ENCODE results near the gene OSBPL5. TPM values are rescaled to one million over a fixed set of nuclear protein-coding genes. Genes with fewer than 3 reads are reported as not detected.
"Not testable (repeated sequence)": the region's sequence is repeated elsewhere in the genome, so short reads cannot be mapped to it uniquely, and the experiment has no call there.

OSBPL5 gene
- total RNA-seq, 2 donors from 2014 or later = 35.0 to 50.7 TPM

DNA sequence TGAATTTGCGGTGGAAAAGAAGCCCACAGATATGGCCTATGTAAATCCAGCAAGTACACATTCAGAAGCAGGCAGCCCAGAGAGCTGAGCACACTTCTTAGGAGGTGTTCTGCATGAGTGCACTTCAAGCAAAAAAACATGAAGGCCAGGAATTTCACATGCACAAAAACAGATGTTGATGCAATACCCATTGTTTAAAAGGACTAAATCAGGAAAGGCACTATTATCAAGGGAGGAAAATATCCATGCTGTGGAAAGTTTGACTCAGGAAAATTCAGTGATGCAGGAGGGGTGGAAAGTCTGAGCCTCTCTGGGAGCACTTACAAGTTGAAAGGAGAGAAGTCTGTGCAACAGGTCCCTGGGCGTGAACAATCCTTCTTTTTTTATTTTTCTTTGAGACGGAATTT is 92.1 kb downstream of the OSBPL5 start:
- Histone ChIP-seq H3K36me3 (no peaks in the 10 kb centered on the region), H3K4me3 (no peak overlapping the region), H3K4me1 (replicated peaks) (no peaks in the 10 kb centered on the region), H3K9me3 (no peaks in the 10 kb centered on the region), H3K27ac (no peak overlapping the region), H3K27me3 (replicated peaks; ENCODE audit: insufficient read depth) (no peaks in the 10 kb centered on the region)
- WGBS = 64% methylated on average over 3 of the region's 3 CpGs
- no peak for DNase-seq (ENCODE audit: low spot score)
- TF ChIP-seq POLR2A (IDR thresholded peaks at IDR 0.05) = no peak
- TF ChIP-seq POLR2AphosphoS5 (IDR thresholded peaks at IDR 0.05) = peak; percentile 25
- intact Hi-C loops (cut with DNase I) = no loop called here

DNA sequence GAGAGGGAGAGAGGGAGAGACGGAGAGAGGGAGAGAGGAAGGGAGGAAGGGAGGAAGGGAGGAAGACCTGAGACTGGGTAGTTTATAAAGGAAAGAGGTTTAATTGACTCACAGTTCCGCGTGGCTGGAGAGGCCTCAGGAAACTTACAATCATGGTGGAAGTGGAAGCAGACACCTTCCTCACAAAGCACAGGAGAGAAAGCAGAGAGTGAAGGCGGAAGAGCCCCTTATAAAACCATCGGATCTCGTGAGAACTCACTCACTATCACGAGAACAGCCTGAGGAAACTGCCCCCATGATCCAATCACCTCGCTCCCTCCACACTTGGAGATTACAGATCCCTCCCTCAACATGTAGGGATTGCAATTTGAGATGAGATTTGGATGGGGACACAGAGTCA is 95.7 kb downstream of the OSBPL5 start:
- no peak overlapping the region for H3K4me3 ChIP-seq
- DNase-seq (ENCODE audit: low spot score) = no peak
- no peaks in the 10 kb centered on the region for H3K27me3 ChIP-seq (replicated peaks; ENCODE audit: insufficient read depth)
- WGBS = 76% methylated on average over 7 of the region's 8 CpGs
- TF ChIP-seq POLR2A (IDR thresholded peaks at IDR 0.05) (no peak), POLR2AphosphoS5 (IDR thresholded peaks at IDR 0.05) (no peak)
- TF ChIP-seq, protein P1, sequence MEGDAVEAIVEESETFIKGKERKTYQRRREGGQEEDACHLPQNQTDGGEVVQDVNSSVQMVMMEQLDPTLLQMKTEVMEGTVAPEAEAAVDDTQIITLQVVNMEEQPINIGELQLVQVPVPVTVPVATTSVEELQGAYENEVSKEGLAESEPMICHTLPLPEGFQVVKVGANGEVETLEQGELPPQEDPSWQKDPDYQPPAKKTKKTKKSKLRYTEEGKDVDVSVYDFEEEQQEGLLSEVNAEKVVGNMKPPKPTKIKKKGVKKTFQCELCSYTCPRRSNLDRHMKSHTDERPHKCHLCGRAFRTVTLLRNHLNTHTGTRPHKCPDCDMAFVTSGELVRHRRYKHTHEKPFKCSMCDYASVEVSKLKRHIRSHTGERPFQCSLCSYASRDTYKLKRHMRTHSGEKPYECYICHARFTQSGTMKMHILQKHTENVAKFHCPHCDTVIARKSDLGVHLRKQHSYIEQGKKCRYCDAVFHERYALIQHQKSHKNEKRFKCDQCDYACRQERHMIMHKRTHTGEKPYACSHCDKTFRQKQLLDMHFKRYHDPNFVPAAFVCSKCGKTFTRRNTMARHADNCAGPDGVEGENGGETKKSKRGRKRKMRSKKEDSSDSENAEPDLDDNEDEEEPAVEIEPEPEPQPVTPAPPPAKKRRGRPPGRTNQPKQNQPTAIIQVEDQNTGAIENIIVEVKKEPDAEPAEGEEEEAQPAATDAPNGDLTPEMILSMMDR (IDR thresholded peaks at IDR 0.05) = no peak
- H3K4me1 ChIP-seq (replicated peaks) = no peaks in the 10 kb centered on the region
- H3K36me3 ChIP-seq = no peaks in the 10 kb centered on the region
- H3K27ac ChIP-seq = no peak overlapping the region
- intact Hi-C loops (cut with DNase I) = no loop called here
- H3K9me3 ChIP-seq = no peaks in the 10 kb centered on the region

DNA sequence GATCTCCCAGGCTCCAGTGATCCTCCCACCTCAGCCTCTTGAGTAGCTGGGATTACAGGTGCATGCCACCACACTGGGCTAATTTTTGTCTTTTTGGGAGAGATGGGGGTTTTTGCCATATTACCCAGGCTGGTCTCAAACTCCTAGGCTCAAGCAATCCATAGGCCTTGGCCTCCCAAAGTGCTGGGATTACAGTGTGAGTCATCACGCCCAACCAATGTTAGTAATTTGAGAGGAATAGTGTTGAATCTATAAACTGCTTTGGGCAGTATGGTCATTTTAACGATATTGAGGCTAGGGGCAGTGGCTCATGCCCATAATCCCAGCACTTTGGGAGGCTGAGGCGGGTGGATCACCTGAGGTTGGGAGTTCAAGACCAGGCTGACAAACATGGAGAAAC is 98.8 kb downstream of the OSBPL5 start:
- WGBS = 94% methylated on average over 3 of the region's 3 CpGs

DNA sequence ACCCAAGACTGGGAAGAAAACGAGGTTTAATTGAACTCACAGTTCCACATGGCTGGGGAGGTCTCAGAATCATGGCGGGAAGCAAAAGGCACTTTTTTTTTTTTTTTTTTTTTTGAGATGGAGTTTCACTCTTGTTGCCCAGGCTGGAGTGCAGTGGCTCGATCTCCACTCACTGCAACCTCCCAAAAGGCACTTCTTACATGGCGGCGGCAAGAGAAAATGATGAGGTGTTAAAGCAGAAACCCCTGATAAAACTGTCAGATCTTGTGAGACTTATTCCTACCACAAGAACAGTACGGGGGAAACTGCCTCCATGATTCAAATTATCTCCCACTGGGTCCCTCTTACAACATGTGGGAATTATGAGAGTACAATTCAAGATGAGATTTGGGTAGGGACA is 100.4 kb downstream of the OSBPL5 start:
- H3K4me1 ChIP-seq (replicated peaks); H3K4me3 ChIP-seq; intact Hi-C loops (cut with DNase I); H3K9me3 ChIP-seq; H3K36me3 ChIP-seq; H3K27me3 ChIP-seq (replicated peaks; ENCODE audit: insufficient read depth); H3K27ac ChIP-seq; DNase-seq (ENCODE audit: low spot score): not testable (repeated sequence)
- WGBS = 88% methylated on average over 6 of the region's 6 CpGs

More for the DNA sequence above, 98.8 kb downstream of the OSBPL5 start:
- DNase-seq (ENCODE audit: low spot score); H3K4me3 ChIP-seq; H3K36me3 ChIP-seq; H3K27me3 ChIP-seq (replicated peaks; ENCODE audit: insufficient read depth); H3K9me3 ChIP-seq; H3K27ac ChIP-seq; H3K4me1 ChIP-seq (replicated peaks); intact Hi-C loops (cut with DNase I): not testable (repeated sequence)

DNA sequence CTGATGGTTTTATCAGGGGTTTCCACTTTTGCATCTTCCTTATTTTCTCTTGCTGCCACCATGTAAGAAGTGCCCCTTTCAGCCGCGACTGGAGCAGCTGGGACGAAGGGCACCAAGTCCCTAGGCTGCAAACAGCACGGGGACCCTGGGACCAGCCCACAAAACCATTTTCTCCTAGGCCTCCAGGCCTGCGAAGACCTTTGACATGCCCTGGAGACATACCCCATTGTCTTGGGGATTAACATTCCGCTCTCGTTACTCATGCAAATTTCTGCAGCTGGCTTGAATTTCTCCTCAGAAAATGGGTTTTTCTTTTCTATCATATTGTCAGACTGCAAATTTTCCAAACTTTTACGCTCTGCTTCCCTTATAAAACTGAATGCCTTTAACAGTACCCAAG is 101.2 kb downstream of the OSBPL5 start:
- 74% methylated on average over 8 of the region's 8 CpGs for WGBS
- H3K27ac ChIP-seq; H3K9me3 ChIP-seq; H3K27me3 ChIP-seq (replicated peaks; ENCODE audit: insufficient read depth); DNase-seq (ENCODE audit: low spot score); H3K4me3 ChIP-seq; H3K36me3 ChIP-seq; intact Hi-C loops (cut with DNase I); H3K4me1 ChIP-seq (replicated peaks): not testable (repeated sequence)

DNA sequence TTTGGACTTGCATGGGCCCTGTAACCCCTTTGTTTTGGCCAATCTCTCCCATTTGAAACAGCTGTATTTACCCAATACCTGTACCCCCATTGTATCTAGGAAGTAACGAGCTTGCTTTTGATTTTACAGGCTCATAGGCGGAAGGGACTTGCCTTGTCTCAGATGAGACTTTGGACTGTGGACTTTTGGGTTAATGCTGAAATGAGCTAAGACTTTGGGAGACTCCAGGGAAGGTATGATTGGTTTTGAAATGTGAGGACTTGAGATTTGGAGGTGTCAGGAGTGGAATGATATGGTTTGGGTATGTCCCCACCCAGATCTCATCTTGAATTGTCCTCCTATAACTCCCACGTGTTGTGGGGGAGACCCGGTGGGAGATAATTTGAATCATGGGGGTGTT is 101.7 kb downstream of the OSBPL5 start:
- H3K27me3 ChIP-seq (replicated peaks; ENCODE audit: insufficient read depth); H3K9me3 ChIP-seq; H3K36me3 ChIP-seq; DNase-seq (ENCODE audit: low spot score); H3K4me3 ChIP-seq; H3K4me1 ChIP-seq (replicated peaks); H3K27ac ChIP-seq; intact Hi-C loops (cut with DNase I): not testable (repeated sequence)
- 74% methylated on average over 4 of the region's 4 CpGs for WGBS

DNA sequence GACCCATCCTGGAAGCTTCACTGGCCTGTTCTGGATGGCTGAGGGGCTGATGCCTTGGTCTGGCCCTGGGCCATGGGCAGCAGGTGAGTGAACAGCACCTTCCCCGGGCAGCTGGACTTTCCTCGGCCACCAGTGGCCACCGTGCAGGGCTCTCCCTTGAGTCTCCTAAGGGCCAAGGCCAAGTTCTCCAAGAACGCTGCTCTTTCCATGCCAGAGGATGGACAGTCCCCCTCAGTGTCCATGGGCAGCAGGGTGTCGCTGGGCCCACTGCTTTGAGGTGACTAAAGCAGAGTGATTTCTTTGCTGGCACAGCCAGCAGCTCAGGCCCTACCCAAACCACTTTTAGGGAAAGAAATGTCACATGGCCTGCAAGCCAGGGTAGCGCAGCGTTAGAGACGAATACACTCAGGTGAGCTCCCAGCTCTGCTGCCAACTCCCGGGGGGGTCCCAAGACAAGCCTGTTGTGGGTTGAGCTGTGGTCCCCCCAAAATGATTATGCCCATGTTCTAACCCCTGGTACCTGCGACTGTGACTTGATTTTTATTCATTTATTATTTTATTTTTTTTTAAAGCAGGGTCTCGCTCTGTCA is 104.6 kb downstream of the OSBPL5 start:
- no peaks in the 10 kb centered on the region for H3K9me3 ChIP-seq
- TF ChIP-seq, protein P1 (IDR thresholded peaks at IDR 0.05) = no peak
- TF ChIP-seq POLR2A (IDR thresholded peaks at IDR 0.05) (no peak), POLR2AphosphoS5 (IDR thresholded peaks at IDR 0.05) (no peak)
- WGBS = 85% methylated on average over 11 of the region's 11 CpGs
- DNase-seq (ENCODE audit: low spot score) = no peak
- H3K4me1 ChIP-seq (replicated peaks) = no peaks in the 10 kb centered on the region
- no peaks in the 10 kb centered on the region for H3K27me3 ChIP-seq (replicated peaks; ENCODE audit: insufficient read depth)
- H3K27ac ChIP-seq = no peak overlapping the region
- intact Hi-C loops (cut with DNase I) = no loop called here
- no peaks in the 10 kb centered on the region for H3K36me3 ChIP-seq
- H3K4me3 ChIP-seq = no peak overlapping the region
